H9 (cell line): Measurements from ENCODE around the gene CYSLTR2. TPM values are rescaled to one million over a fixed set of nuclear protein-coding genes. Genes with fewer than 3 reads are reported as not detected.

Source experiments
- DNase-seq: peaks from one replicate; pipeline ENCODE4 v3.0.0-alpha.2; 2017
- H2AFZ ChIP-seq: one replicate; pipeline ENCODE4 v1.6.1; 2013; ENCODE audit warnings: mild to moderate bottlenecking, low read length, control low read depth, moderate library complexity
- H2AK5ac ChIP-seq: 2 replicates; pipeline ENCODE4 v1.6.1; 2013; ENCODE audit warnings: low read length, control low read depth, mixed read lengths; ENCODE audit not compliant: insufficient read length
- H2BK120ac ChIP-seq: one replicate; pipeline ENCODE4 v1.6.1; 2013; ENCODE audit warnings: low read depth, mild to moderate bottlenecking, low read length, control low read depth, inconsistent platforms; ENCODE audit not compliant: poor library complexity, severe bottlenecking
- H2BK12ac ChIP-seq: 2 replicates; pipeline ENCODE4 v1.6.1; 2013; ENCODE audit warnings: low read length, control low read depth, mixed read lengths, low read depth; ENCODE audit not compliant: insufficient read length
- H2BK15ac ChIP-seq: 2 replicates; pipeline ENCODE4 v1.6.1; 2013; ENCODE audit warnings: low read depth, low read length, control low read depth
- H2BK20ac ChIP-seq: one replicate; pipeline ENCODE4 v1.6.1; 2013; ENCODE audit warnings: low read depth, mild to moderate bottlenecking, low read length, control low read depth, inconsistent platforms; ENCODE audit not compliant: poor library complexity, severe bottlenecking
- H2BK5ac ChIP-seq: 2 replicates; pipeline ENCODE4 v1.6.1; 2013; ENCODE audit warnings: low read length, control low read depth, mixed read lengths; ENCODE audit not compliant: insufficient read length
- H3K14ac ChIP-seq: 2 replicates; pipeline ENCODE4 v1.6.1; 2013; ENCODE audit warnings: low read length, control low read depth; ENCODE audit not compliant: insufficient read depth
- H3K18ac ChIP-seq: 2 replicates; pipeline ENCODE4 v1.6.1; 2013; ENCODE audit warnings: low read depth, mild to moderate bottlenecking, mixed read lengths, low read length, control low read depth; ENCODE audit not compliant: insufficient read length
- H3K23ac ChIP-seq: 2 replicates; pipeline ENCODE4 v1.6.1; 2013; ENCODE audit warnings: low read length, control low read depth, mixed read lengths, low read depth; ENCODE audit not compliant: insufficient read length
- H3K23me2 ChIP-seq: 2 replicates; pipeline ENCODE4 v1.6.1; 2013; ENCODE audit warnings: low read depth, mild to moderate bottlenecking, mixed read lengths, low read length, control low read depth; ENCODE audit not compliant: insufficient read length, poor library complexity, severe bottlenecking
- H3K27ac ChIP-seq: 2 replicates; pipeline ENCODE4 v1.5.1; 2013; ENCODE audit warnings: low read length, control low read depth, mixed read lengths, low read depth; ENCODE audit not compliant: insufficient read length
- H3K27me3 ChIP-seq: 2 replicates; pipeline ENCODE4 v1.6.1; 2013; ENCODE audit warnings: low read length, control low read depth, inconsistent platforms; ENCODE audit not compliant: insufficient read depth
- H3K4ac ChIP-seq: 2 replicates; pipeline ENCODE4 v1.6.1; 2013; ENCODE audit warnings: low read depth, mild to moderate bottlenecking, control low read depth, inconsistent platforms, low read length, moderate library complexity
- H3K4me1 ChIP-seq: 2 replicates; pipeline ENCODE4 v1.6.1; 2013; ENCODE audit warnings: low read length, control low read depth, inconsistent platforms; ENCODE audit not compliant: insufficient read depth
- H3K4me2 ChIP-seq: 2 replicates; pipeline ENCODE4 v1.6.1; 2013; ENCODE audit warnings: low read length, control low read depth, mixed read lengths; ENCODE audit not compliant: insufficient read length, insufficient read depth
- H3K56ac ChIP-seq: 2 replicates; pipeline ENCODE4 v1.6.1; 2013; ENCODE audit warnings: low read depth, mild to moderate bottlenecking, mixed read lengths, low read length, control low read depth; ENCODE audit not compliant: insufficient read length
- H3K79me1 ChIP-seq: 2 replicates; pipeline ENCODE4 v1.6.1; 2013; ENCODE audit warnings: low read depth, mild to moderate bottlenecking, moderate library complexity, low read length, control low read depth, inconsistent platforms; ENCODE audit not compliant: insufficient read depth, poor library complexity, severe bottlenecking
- H3K79me2 ChIP-seq: 2 replicates; pipeline ENCODE4 v1.6.1; 2013; ENCODE audit warnings: low read length, control low read depth, inconsistent platforms; ENCODE audit not compliant: insufficient read depth
- H3K9ac ChIP-seq: 2 replicates; pipeline ENCODE4 v1.6.1; 2013; ENCODE audit warnings: low read length, control low read depth, mixed read lengths; ENCODE audit not compliant: insufficient read length; ENCODE audit errors: extremely low read depth
- H3K9me3 ChIP-seq: one replicate; pipeline ENCODE4 v1.6.1; 2013; ENCODE audit warnings: low read depth, low read length, inconsistent platforms; ENCODE audit not compliant: control insufficient read depth
- H3T11ph ChIP-seq: one replicate; pipeline ENCODE4 v1.6.1; 2013; ENCODE audit warnings: mild to moderate bottlenecking, low read length, control low read depth, inconsistent platforms
- H4K20me1 ChIP-seq: one replicate; pipeline ENCODE4 v1.6.1; 2013; ENCODE audit not compliant: control insufficient read depth, insufficient read length, insufficient read depth
- H4K5ac ChIP-seq: 2 replicates; pipeline ENCODE4 v1.6.1; 2013; ENCODE audit warnings: low read depth, mild to moderate bottlenecking, mixed read lengths, low read length, control low read depth; ENCODE audit not compliant: insufficient read length
- H4K8ac ChIP-seq: replicated peaks from 2 replicates; pipeline ENCODE4 v1.6.1; 2013; ENCODE audit warnings: low read length, control low read depth, mixed read lengths, low read depth; ENCODE audit not compliant: insufficient read length
- H4K91ac ChIP-seq: 2 replicates; pipeline ENCODE4 v1.6.1; 2013; ENCODE audit warnings: low read depth, mild to moderate bottlenecking, moderate library complexity, mixed read lengths, low read length, control low read depth; ENCODE audit not compliant: insufficient read length
- H3K27ac Mint-ChIP-seq, 3 experiments: 2 replicates in 2 of 3; 3 replicates in 1 of 3; pipeline ENCODE4 v1.8.0; 2020 to 2021; ENCODE audit warnings: mixed read lengths in 3 of 3, mild to moderate bottlenecking in 1 of 3, moderate library complexity in 1 of 3
- H3K27me3 Mint-ChIP-seq: 2 replicates; pipeline ENCODE4 v1.8.0; 2021; ENCODE audit warnings: low read depth, mild to moderate bottlenecking, moderate library complexity, mixed read lengths
- H3K36me3 Mint-ChIP-seq, 3 experiments: 2 replicates in 2 of 3; 3 replicates in 1 of 3; pipeline ENCODE4 v1.8.0; 2020 to 2021; ENCODE audit warnings: low read depth in 3 of 3, mixed read lengths in 3 of 3; ENCODE audit not compliant: insufficient read depth in 1 of 3
- H3K4me1 Mint-ChIP-seq, 2 experiments: 2 replicates each; pipeline ENCODE4 v1.8.0; 2020; ENCODE audit warnings: mixed read lengths in 2 of 2
- H3K4me3 Mint-ChIP-seq, 2 experiments: 2 replicates in 1 of 2; 3 replicates in 1 of 2; pipeline ENCODE4 v1.8.0; 2020 to 2021; ENCODE audit warnings: mild to moderate bottlenecking in 2 of 2, mixed read lengths in 2 of 2, moderate library complexity in 1 of 2
- H3K9me3 Mint-ChIP-seq, 2 experiments: 2 replicates in 1 of 2; 3 replicates in 1 of 2; pipeline ENCODE4 v1.8.0; 2020; ENCODE audit warnings: mild to moderate bottlenecking in 2 of 2, mixed read lengths in 2 of 2, moderate library complexity in 1 of 2
- WGBS: extraction: QIAGEN DNeasy Blood & Tissue Kit; methylation state at CpG from one replicate; pipeline ENCODE4 v1.1.7; 2013; ENCODE audit warnings: missing lambda C conversion rate, low lambda C conversion rate, mixed read lengths; ENCODE audit not compliant: insufficient read length; ENCODE audit errors: extremely low coverage; 5-methylcytosine and 5-hydroxymethylcytosine counted together
- total RNA-seq: library from RNA; stranded (reverse); gene quantifications from 2 replicates; pipeline ENCODE4 v1.2.1, GENCODE V29; 2021
- TF ChIP-seq, protein P1 (sequence below): fragments of 200-600 bp; sonication (generic); conservative IDR thresholded peaks from 3 replicates; pipeline ENCODE4 v1.8.0; 2021; ENCODE audit warnings: antibody characterized with exemption, mild to moderate bottlenecking

CYSLTR2 gene
- total RNA-seq, 1 experiment from 2014 or later = not detected

- H3K23ac ChIP-seq = no peak overlapping the region
- H3K27ac ChIP-seq = no peak overlapping the region
- no peak overlapping the region for H3T11ph ChIP-seq
- H3K79me1 ChIP-seq = no peaks in the 10 kb centered on the region
- TF ChIP-seq, protein P1, sequence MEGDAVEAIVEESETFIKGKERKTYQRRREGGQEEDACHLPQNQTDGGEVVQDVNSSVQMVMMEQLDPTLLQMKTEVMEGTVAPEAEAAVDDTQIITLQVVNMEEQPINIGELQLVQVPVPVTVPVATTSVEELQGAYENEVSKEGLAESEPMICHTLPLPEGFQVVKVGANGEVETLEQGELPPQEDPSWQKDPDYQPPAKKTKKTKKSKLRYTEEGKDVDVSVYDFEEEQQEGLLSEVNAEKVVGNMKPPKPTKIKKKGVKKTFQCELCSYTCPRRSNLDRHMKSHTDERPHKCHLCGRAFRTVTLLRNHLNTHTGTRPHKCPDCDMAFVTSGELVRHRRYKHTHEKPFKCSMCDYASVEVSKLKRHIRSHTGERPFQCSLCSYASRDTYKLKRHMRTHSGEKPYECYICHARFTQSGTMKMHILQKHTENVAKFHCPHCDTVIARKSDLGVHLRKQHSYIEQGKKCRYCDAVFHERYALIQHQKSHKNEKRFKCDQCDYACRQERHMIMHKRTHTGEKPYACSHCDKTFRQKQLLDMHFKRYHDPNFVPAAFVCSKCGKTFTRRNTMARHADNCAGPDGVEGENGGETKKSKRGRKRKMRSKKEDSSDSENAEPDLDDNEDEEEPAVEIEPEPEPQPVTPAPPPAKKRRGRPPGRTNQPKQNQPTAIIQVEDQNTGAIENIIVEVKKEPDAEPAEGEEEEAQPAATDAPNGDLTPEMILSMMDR = no peak
- WGBS = no CpG with 5 or more reads among the region's 5 CpGs
- H2BK120ac ChIP-seq = no peak overlapping the region
- no peak overlapping the region; the same call in 1 of the 2 replicates for H3K14ac ChIP-seq
- no peak overlapping the region for H2AK5ac ChIP-seq
- no peak overlapping the region for H2BK20ac ChIP-seq
- no peaks in the 10 kb centered on the region for H3K23me2 ChIP-seq
- H4K8ac ChIP-seq = no peak overlapping the region
- Mint-ChIP-seq H3K27ac (no peak overlapping the region), H3K4me1 (peaks cover 0 to 6% of the 10 kb centered on the region in 2 experiments; a peak in 2 of 4 replicates), H3K27me3 (no peaks in the 10 kb centered on the region; the same call in 1 of the 2 replicates), H3K9me3 (no peaks in the 10 kb centered on the region), H3K36me3 (no peaks in the 10 kb centered on the region), H3K4me3 (no peak overlapping the region)
- no peaks in the 10 kb centered on the region for H4K20me1 ChIP-seq
- no peak overlapping the region for H3K4ac ChIP-seq
- no peaks in the 10 kb centered on the region for H3K9me3 ChIP-seq
- H3K4me1 ChIP-seq = no peaks in the 10 kb centered on the region
- H3K27me3 ChIP-seq = no peaks in the 10 kb centered on the region
- H2BK15ac ChIP-seq = no peak overlapping the region
- no peak overlapping the region for H2BK5ac ChIP-seq
- no peak overlapping the region for H2AFZ ChIP-seq
- DNase-seq = no peak
- no peak overlapping the region for H4K5ac ChIP-seq
- H3K79me2 ChIP-seq = no peaks in the 10 kb centered on the region
- no peak overlapping the region for H3K56ac ChIP-seq
- no peak overlapping the region for H3K4me2 ChIP-seq
- H4K91ac ChIP-seq = no peak overlapping the region
- H3K9ac ChIP-seq = no peak overlapping the region
- H2BK12ac ChIP-seq = no peak overlapping the region
- no peak overlapping the region for H3K18ac ChIP-seq
These were observed 9.6 kb upstream of the CYSLTR2 start for GRCh38 chr13:48644141-48644540.
